Activated gamma-delta T cell (primary cell): ENCODE results near the gene NANOS2.

Source experiments
- DNase-seq: peaks from one replicate; lab custom pipeline; 2025; lab: John Stamatoyannopoulos, UW
- total RNA-seq, 2 donors: gene quantifications; one replicate each; lab custom pipeline; 2026; lab: John Stamatoyannopoulos, UW

Gene NANOS2
- total RNA-seq = 0 reads per million in 2 donors

DNA sequence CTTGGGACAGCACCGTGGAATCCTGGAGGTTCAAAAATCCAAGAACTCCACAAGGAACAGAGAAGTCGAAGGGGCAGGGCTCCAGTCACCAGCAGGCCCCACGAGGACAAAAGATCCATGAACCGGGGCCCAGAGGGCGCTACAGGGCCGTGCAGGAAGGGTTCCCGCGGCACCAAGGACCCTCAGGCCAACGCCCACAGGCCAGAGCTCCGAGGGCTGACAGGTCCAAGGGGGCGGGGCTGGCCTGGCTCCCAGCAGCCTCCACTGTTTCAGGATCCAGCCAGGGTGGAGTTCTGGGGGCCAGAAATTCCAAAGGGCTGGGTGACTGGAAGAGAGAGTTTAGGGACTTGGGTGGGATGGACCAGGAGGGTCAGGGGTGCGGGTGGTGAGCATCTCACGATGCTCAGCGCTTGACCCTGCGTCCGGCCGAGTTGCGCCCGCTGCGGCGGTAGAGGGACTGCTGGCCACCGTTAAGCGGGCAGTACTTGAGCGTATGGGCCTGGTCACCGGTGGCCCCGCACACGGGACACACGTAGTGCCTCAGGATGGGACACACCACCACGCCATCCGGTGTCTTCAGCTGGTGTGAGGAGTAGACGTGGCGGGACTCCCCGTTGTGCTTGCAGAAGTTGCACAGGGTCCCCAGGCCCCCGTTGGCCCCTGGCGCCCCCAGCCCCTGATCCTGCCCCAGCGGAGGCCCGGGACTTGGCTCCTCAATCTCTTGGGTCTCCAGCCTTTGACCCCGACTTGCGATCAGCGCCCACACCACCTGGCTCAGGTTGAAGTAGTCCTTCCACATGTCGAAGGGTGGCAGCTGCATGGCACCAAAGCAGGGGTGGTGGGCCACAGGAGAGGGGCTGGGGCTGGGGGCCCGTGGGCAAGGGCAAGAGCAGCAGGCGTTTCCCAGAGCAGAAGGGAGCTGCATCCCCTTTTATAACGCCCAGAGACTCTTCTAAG is at the start of gene NANOS2:
Gene NANOS2 (minus strand): TSS at position 905 of the 957 bp plus-strand sequence. CDS start 85 bp downstream, at position 820.
- no peak for DNase-seq

DNA sequence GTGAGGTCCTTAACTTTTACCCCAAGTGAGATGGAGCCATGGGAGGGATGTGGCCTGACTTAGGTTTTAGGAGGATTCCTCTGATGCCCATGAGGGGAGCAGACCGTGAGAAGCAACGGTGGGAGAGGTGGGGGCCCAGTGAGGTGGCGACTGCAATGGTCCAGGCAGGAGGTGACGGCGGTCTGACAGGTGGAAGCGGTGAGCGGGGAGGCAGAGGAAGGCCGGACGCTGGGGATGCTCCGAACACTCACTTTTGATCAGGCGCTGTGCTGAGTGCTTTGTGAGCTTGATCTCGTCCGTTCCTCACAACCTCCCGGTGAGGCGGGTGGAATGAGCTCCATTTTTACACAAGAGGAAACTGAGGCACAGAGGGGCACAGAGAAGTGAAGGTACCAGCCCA is 47.4 kb upstream of the NANOS2 start:
- no peak for DNase-seq

DNA sequence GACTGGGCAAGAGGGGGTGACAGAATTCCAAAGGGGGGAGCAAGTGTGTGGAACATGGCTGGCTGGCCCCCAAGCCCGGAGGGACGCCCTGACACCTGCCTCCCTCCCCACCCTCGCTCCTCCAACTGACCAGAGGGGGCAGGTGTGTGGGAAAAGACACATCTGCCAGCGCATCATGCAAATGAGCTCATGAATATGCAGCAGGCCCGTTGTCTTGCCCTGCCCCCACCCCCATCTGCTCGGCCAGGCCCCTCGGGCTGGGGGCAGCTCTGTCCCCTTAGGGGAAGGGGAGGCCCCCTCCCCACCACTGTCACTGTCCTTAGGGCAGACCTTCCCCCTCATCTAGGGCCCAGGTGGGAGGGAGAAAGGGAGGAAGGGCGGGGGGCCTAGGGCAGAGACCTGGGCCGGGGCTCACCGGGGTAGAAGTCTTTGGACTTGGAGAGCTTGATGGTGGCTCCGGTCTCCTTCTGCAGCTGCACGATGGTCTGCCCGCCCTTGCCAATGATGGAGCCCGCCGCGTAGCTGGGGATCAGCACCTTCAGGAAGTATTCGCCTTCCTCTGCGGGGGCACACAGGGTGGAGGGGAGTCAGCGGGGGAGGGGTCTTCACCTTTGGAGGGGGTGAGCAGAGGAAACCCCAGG is 46.1 kb upstream of the NANOS2 start:
- no peak for DNase-seq

DNA sequence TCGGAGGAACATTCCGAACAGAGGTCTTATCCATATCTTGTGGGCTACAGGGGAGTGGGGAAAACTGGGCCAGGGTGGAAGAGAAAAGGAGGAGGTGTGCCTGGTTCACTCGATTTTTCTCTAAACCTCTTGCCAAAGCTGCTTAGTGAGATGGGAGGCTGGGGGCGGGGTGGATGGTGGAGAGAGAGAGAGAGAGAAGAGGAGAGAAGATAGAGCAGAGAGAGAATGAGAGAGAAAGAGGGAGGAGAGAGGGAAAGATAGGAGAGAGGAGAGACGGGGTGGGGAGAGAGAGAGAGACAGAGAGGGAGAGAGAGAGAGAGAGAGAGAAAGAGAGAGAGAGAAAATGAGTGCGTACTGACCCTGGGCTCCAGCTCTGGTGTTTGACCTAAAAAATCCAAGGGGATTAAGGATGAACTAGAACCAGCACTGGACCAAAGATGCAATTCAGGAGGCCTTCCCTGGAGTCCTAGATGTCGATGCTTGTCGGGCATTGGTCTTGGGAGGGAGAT is 45.0 kb upstream of the NANOS2 start:
- no peak for DNase-seq

DNA sequence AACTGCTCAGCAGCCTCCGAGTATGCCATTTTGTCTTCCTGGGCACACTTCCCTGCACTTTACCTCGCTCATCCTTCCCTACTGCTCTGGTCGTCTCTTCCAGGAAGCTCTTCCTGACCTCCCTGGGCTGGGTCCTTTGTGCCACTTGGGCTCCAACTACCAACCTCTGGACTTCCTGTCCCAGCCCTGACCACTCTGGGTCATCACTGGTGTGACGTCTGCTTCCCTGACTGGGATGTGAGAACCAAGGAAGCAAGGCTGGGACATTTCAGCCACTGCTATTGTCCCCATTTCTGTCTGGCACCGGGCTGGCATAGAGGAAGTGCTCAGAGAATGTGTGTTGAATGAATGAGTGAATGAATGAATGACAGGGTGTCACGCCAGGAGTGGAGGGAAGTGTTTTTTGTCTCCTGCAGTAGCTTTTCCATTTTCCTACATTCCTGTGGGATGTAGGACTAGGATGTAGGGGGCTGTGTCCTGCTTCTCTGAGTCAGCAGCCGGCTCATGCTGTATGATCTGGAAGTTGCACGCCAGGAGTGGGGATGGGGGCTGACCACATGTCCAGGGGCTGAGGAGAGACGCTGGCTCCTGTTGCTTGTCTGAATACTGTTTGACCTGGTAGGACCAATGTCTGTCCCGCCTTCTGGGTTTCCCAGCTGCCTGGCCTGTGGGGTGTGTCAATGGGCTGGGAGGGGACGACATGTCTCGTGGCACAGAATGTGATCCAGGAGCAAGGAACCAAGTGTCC is 44.4 kb upstream of the NANOS2 start:
- DNase-seq = no peak

DNA sequence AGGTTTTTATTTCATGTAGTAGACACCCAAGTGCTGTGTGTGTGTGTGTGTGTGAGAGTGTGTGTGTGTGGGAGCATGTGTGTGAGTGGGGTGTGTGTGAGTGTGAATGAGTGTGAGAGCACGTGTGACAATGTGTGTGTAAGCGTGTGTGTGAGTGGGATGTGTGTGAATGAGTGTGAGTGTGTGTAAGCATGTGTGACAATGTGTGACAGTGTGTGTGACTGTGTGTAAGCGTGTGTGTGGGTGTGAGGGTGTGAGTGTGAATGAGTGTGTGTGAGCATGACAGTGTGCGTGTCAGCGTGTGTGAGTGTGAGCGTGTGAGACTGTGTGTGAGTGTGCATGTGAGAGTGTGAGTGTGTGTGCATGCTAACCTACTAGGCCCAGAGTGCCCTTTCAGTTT is 43.7 kb upstream of the NANOS2 start:
- DNase-seq = no peak

DNA sequence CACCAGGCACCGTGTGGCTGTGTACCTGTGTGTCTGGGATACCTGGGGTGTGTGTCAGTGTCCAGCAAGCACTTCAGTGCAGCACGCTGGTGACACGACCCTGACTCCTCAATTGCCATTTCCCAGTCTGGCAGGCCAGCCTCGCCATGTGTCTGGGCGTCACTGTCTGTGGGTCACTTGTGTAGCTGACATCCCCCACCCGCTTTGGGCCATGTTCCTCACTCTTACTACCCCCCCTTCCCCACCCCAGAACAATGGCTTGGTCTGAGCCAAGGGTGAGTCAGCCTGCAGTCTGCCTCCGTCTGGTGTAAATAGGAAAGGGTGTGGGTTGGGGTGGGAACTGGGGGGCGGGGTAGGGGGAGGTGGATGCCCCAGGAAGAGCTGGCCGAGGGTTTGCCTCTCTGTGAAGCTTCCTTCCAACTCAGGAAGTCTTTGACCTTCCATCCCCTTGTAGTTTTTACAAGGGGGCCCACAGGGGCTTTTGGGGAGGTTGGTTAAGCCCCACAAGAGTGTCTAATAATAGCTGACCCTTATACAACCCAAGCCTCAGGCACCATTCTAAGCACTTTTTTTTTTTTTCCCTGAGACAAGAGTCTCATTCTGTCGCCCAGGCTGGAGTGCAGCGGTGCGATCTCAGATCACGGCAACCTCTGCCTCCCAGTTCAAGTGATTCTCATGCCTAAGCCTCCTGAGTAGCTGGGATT is 41.5 kb upstream of the NANOS2 start:
- no peak for DNase-seq

DNA sequence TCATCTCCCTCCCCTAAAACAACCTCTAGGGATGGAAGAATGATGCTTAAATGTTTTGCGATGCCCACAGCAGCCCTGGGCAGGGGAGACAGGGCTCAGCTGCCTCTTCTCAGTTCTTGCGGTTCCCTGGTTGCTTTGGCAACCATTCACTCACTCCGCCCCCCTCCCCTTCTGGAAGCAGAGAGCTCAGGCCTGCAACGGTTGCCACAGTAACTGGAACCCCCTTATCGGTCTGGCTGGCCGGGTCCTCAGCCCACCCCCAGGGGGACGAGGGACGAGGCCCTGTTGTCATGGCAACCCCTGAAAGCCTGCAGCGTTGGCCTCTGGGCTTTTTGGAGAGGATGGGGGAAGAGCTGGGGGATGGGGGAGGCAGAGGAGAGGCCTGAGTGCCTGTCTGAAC is 39.6 kb upstream of the NANOS2 start:
- no peak for DNase-seq

DNA sequence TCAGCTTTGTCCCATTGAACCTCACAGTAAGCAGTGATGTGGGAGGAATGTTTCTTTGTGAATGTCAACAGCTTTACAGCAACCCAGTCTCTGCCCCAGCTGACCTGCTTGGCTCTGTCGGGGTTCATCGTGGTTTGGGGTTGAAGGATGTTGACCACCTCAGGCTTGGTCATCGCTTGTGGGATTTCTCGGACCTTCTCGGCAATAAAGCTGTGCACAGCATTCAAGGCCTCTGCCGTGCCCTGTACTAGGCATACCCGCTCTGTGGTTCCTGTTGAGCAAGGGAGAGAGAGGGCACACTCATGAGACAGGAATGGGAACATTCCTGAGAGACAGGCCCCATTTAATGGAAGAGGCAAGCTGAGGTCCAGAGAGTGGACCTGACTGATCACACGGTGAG is 39.1 kb upstream of the NANOS2 start:
- no peak for DNase-seq

DNA sequence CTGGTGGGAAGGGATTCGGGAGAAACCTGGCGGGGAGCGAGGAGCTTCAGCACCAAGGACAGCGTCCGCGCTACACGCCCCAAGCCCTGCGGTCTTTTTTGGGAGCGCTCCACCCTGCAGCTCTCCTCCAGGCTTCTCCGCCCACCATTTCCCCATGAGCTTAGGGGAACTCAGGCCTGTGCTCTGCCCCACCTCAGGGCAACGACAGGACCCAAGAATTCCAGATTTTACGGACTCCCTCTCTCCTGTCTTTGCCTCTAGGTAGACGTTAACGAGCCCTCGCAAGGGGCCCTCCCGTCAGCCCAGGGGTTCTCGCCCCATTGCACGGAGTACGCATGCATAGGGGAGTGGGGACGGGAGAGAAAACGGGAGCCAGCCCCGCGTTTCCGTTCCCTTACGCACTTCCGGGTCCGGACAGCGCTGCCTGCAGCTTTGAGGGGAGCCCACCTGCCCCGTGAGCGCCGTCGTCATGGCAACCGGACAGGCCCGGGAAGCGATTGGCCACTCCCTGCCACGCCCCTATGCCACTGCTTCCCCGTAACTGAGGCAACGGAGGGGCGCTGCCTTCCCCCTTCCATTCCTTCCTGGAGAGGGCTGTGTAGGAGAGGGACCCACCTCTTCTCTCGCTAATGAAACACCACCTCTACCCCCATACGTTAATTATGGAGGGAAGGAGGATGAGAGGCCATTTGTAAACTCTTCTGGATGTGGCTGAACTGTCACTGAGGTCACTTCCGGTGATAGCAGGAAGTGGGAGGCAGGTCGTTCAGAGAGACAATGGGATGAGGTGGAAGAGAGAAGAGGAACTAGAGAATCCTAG is 38.3 kb upstream of the NANOS2 start:
- no peak for DNase-seq

DNA sequence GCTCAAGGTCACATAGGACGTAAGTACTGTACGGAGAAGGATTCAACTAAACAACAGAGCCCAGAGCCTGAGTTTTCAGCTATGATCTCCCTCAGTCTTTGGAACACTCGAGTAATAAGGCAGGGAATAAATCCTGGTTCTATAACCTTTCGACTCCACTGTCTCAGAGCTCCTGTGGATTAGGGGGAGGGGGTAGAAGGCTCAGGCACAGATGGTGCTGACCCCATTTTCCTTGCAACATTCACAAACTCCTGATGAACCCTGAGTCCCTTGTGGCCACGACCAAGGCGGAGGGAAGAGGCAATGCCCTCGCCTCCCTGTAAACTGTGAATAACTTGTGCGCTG is 37.7 kb upstream of the NANOS2 start:
- no peak for DNase-seq

DNA sequence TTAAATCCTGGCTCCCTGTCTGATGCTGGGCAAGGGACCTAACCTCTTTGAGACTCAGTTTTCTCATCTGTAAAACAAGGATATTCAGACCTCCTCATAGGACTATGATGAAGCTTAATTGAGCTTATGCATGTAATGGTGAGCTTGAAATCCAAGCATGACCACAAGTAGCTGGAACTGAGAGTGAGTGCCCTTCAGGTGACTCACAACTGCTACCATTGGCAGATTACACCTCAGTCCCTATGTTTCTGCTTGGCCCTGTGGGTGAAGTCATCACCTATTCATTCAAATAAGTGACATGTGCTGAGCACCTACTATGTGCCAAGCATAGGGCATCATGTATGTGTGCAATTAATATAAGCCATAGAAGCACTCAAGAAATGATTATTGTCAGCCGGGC is 33.3 kb upstream of the NANOS2 start:
- no peak for DNase-seq

DNA sequence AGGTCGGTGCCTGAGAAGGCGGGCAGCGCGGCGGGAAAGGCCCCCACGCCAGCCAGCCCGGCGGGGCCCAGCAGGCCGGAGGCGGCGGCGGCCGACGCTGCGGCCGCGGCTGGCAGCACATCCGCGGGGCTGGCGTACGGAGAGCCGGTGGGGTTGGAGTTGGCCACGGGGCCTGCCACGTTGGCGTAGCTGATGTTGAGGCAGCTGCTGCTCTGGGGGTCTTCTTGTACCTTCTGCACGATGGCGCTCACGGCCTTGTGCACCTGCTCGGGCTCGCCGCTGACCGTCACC is 25.9 kb upstream of the NANOS2 start:
- no peak for DNase-seq

DNA sequence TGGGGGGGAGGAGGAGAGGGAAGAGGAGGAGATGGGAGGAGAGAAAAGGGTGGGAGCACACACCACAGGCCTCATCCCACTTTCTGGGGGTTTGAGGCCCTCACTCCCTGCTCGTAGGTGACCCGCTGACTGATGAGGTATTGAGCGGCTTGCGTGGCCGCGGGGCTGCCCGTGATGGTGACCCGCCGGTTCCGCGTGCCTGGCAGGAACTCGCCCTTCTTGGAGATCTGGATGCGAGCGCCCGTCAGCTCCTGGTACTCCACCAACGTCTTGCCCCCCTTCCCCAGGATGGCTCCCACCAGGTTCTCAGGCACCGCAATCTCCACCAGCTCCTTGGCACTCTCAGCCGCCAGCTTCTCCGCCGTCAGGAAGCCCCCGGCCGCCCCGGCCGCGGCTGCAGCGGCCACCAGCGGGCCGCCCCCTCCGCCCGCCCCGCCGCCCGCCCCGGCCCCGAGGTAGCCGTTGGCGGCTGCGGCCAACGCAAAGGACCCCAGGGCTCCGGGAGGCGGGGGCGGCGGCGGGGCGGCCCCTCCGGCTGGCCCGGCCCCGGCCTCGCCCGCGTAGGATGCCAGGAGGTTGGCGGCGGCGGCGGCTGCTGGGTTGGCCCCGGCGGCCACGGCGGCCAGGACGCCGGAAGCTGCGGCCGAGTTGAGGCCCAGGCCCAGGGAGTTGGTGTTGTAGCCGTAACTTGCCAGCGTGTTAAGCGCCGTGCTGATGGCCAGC is 25.4 kb upstream of the NANOS2 start:
- no peak for DNase-seq

DNA sequence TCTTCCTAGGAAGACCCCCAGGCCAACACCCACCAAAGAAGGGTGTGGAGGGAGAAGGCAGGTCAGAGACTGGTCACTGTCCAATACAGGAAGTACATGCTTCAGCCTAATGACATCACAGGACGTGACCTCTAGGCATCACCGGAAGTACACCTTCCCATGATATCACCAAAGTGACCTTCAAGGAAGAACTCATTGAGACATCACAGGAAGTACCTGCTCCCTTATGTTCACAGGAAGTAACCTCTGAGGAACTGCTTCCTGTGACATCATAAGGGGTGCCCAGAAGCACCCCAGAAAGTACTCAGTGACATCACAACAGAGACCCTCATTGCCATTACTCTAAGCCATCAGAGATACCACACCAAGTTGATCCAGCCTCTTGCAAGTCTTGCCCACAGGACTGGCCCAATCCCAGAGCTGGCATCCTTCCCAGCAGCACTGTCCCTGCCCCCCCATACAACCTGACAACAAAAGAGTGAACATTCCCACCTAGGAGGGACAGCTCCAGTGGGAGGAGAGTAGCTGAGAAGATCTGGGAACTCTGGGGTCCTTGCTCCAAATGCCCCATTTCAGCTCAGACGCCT is 24.2 kb upstream of the NANOS2 start:
- DNase-seq = no peak

DNA sequence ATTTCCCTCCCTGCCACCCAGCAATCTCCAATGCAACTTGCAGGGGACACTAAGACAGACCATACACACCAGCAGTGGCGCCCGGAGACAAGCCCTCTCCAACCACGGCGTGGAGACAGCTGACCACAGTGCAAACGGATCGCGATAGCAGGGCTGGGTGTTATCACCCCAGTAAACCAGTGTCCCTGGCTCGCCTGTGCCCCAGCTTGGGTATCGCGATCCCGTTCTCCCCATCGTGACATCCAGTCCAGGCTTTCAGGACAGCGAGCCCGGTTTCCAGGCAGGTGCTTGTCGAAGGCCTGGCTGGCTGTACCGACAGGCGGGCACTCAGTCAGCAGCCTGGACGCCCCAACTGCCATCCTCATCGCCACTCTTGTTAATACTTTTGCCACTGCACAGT is 20.7 kb upstream of the NANOS2 start:
- no peak for DNase-seq

DNA sequence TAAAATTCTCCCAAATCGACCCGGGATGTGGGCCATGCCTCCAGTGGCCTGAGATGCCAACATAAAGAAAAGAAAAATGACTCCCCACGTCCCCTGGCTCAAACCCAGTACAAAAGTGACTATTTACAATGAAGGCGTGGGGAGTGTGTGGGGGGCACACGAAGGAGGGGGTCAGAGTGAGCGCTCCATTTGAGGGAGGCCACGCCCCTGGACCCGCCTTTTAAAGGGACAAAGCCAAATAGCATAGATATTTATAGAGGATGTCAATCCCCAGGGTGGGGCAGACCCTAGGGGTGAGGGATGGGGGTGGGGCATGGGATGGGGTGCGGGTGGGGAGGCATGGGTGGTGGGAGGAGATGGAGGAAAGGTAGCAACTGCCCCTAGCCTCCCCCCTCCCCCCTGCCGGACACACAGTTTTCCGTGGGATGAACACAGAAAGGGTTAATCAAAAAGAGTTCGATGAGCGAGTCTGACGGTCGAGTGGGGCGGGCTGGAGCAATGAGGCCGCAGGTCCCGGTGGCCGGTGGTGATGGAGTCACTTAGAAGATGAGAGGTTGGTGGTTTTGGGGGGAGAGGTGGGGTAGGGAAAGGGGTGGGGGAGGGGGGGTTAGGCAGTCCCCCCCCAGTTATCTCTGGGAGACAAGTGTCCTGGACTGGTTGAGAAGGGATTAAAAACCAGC is 20.1 kb upstream of the NANOS2 start:
- DNase-seq = no peak

DNA sequence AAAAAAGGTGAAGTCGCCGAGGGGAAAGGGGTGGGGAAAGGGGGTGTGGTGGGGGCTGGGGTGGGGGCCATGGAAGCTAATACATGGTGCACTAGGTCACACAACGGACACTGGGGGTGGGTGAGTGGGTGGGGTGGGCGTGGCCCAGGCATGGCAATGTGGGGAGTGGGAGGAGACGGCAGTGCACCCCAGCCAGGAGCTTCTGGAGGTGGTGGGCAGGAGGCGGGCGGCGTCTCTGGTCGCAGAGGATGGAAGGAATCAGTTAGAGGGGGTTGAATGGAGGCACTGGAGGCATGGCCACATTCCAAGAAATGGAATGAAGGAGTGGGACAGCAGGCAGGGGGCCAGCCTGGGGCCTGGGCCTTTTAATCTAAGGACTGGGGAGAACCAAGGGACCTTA is 19.2 kb upstream of the NANOS2 start:
- no peak for DNase-seq

DNA sequence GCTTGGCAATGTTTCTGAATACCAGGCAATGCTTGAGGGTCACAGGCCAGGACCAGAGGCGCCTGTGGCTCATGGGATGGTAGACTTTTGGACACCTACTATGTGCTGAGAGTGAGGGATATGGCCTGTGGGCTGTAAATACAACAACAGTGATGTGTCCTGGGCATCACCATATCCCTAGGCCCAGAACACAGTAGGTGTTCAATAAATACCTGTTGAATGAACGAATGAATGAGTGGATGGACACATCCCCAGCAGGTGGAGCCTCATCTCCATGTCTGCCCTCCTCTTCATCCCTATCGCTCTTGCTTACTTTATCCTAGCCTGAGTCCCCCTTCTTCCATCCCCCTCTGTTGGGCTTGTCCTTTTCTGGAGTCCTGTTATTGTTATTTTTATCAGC is 16.5 kb upstream of the NANOS2 start:
- no peak for DNase-seq

DNA sequence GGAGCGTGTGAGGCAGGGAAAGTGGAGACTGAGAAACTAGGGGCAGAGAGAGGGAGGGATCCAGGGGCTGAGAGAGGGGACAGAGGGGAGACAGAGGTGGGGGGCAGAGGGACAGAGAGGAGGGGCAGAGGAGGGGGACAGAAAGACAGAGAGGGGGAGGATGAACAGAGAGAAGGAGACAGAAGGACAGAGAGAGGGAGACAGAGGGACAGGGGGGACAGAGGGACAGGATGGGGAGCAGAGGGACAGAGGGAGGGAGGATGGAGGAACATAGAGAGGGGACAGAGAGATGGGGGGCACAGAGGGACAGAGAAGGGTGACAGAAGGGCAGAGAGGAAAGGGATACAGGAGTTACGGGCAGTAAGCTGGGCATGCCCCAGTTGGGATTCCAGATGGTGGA is 14.7 kb upstream of the NANOS2 start:
- DNase-seq = no peak
